ENCODE results near the gene KRTAP10-11. TPM values are rescaled to one million over a fixed set of nuclear protein-coding genes. Genes with fewer than 3 reads are reported as not detected.

The KRTAP10-11 gene
- total and polyA plus RNA-seq, 2 of the 8 experiments (the other 6 are each of a cell fraction or from before 2014, with no cell fraction given): not detected

DNA sequence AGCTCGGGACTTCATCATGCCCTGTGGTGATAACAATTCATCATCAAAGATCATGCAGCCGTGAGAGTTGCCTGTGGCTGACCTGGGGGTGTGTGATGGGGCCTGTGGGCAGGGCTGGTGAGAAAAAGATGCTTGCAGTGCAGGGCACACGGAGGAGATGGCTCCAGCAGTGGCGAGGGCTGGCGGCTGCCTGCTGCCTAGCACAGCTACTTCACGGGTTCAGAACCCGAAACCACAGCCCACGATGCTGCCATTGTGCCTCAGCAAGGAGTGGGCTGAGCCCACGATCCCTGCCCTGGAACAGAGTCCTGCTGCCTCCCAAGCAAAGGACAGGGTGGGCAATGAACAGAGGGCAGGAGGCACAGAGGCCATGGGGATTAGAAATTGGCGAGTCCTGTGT is 20.0 kb upstream of the KRTAP10-11 start:
- CTCF ChIA-PET (ENCODE audit: partially characterized antibody): interaction anchor here (0.9 to 2.5 kb wide), 4 partner anchors 7 to 75 kb away, joined by 3 to 9 read pairs (median 4); no protein-coding TSS in a partner anchor
- Histone ChIP-seq H3K79me2 (ENCODE audit: control insufficient read depth in 1 of 2, insufficient read depth in 2 of 2, low read length in 2 of 2) (no peaks in the 10 kb centered on the region), H3K9me3 (ENCODE audit: insufficient read depth in 2 of 2, low read depth in 1 of 2, low read length in 1 of 2) (peaks cover 16 to 18% of the 10 kb centered on the region in 2 experiments), H3K27me3 (replicated peaks in 1 of 4; ENCODE audit: control insufficient read depth in 3 of 4, extremely low read depth in 1 of 4, insufficient read depth in 3 of 4, low read length in 3 of 4) (no peaks in the 10 kb centered on the region), H3K18ac (ENCODE audit: extremely low read depth, low read length) (no peak overlapping the region), H2BK20ac (ENCODE audit: low read length) (no peak overlapping the region), H3K4me1 (replicated peaks in 1 of 4; ENCODE audit: control insufficient read depth in 3 of 4, insufficient read depth in 4 of 4, low read length in 3 of 4) (no peaks in the 10 kb centered on the region; a peak in 1 of 7 replicates), H4K8ac (ENCODE audit: extremely low read depth, insufficient read depth, low read length) (no peak overlapping the region), H3K9ac (replicated peaks in 1 of 4; ENCODE audit: extremely low read depth in 1 of 4, low read depth in 3 of 4, low read length in 3 of 4) (no peak overlapping the region; a peak in 1 of 7 replicates), H3K4me2 (ENCODE audit: insufficient read depth in 1 of 2, low read depth in 2 of 2, low read length in 2 of 2) (no peak overlapping the region; a peak in 1 of 4 replicates), H2BK5ac (ENCODE audit: low read depth, low read length) (no peak overlapping the region), H2AFZ (ENCODE audit: low read length) (no peak overlapping the region), H3K23me2 (ENCODE audit: low read depth, low read length) (no peaks in the 10 kb centered on the region), H3K23ac (ENCODE audit: insufficient read length) (no peak overlapping the region), H4K20me1 (replicated peaks in 1 of 2; ENCODE audit: control insufficient read depth in 1 of 2, insufficient read depth in 2 of 2, low read length in 2 of 2) (no peaks in the 10 kb centered on the region), H3K4ac (replicated peaks; ENCODE audit: insufficient read length, low read depth, low read length) (no peak overlapping the region), H3K79me1 (ENCODE audit: low read depth, low read length) (no peaks in the 10 kb centered on the region), H2AK5ac (ENCODE audit: low read depth, low read length) (no peak overlapping the region), H2BK120ac (replicated peaks; ENCODE audit: low read depth, low read length) (no peak overlapping the region), H3K4me3 (ENCODE audit: extremely low read depth in 1 of 4, insufficient read depth in 2 of 4, low read depth in 3 of 4, low read length in 4 of 4) (no peak overlapping the region), H4K91ac (replicated peaks; ENCODE audit: insufficient read length, low read length) (no peak overlapping the region), H3K14ac (ENCODE audit: insufficient read length) (no peak overlapping the region), H4K5ac (ENCODE audit: insufficient read length, low read depth, low read length) (no peak overlapping the region), H2BK15ac (ENCODE audit: low read length) (no peak overlapping the region), H2BK12ac (ENCODE audit: low read depth, low read length) (no peak overlapping the region), H3K56ac (replicated peaks; ENCODE audit: insufficient read length, low read depth, low read length) (no peak overlapping the region), H3K36me3 (ENCODE audit: control insufficient read depth in 2 of 4, insufficient read depth in 4 of 4, low read length in 3 of 4) (no peaks in the 10 kb centered on the region), H3K27ac (ENCODE audit: low read depth, low read length) (no peak overlapping the region)
- no peak for FAIRE-seq
- TF ChIP-seq SIN3A (conservative IDR thresholded peaks at IDR 0.05 in 1 of 2, IDR thresholded peaks at IDR 0.05 in 1 of 2; ENCODE audit: low read depth in 1 of 2, low read length in 2 of 2): no peak
- no peak for TF ChIP-seq CREB1 (IDR thresholded peaks at IDR 0.05)
- no peak for TF ChIP-seq POLR2AphosphoS5 (IDR thresholded peaks at IDR 0.05; ENCODE audit: low read depth, low read length)
- no peak for TF ChIP-seq PHF8 (conservative IDR thresholded peaks at IDR 0.05; ENCODE audit: low read depth, low read length)
- TF ChIP-seq EGR1 (IDR thresholded peaks at IDR 0.05; ENCODE audit: borderline replicate concordance, low read depth, low read length): no peak
- TF ChIP-seq, protein P1, sequence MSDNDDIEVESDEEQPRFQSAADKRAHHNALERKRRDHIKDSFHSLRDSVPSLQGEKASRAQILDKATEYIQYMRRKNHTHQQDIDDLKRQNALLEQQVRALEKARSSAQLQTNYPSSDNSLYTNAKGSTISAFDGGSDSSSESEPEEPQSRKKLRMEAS (IDR thresholded peaks at IDR 0.05): no peak
- no peak for TF ChIP-seq SP4 (IDR thresholded peaks at IDR 0.05; ENCODE audit: low read length)
- no peak for TF ChIP-seq TCF12 (IDR thresholded peaks at IDR 0.05; ENCODE audit: low read depth, low read length)
- peak in 1 of 2 experiments; percentile 32 for DNase-seq (ENCODE audit: low read depth in 1 of 2, low spot score in 2 of 2)
- POLR2A ChIA-PET (ENCODE audit: partially characterized antibody): no interaction called here
- 89% methylated on average over 10 of the region's 10 CpGs; no CpG with 5 or more reads in 1 of the 2 experiments for WGBS, 2 experiments (ENCODE audit: extremely low coverage in 1 of 2, insufficient coverage in 1 of 2, insufficient read length in 1 of 2, insufficient replicate concordance in 2 of 2, low coverage in 1 of 2, low lambda C conversion rate in 2 of 2, missing lambda C conversion rate in 1 of 2)
